SW 1271 (cell line): ENCODE measurements around the gene SLC15A3.
"Not testable (repeated sequence)": the region's sequence is repeated elsewhere in the genome, so short reads cannot be mapped to it uniquely, and the experiment has no call there.

Source experiments
- DNase-seq, 2 experiments: peaks; one replicate each; lab custom pipeline; 2025; lab: John Stamatoyannopoulos, UW

SLC15A3 gene

GRCh38 chr11:60974726-60975125, 22.8 kb upstream of the SLC15A3 start:
- DNase-seq: no peak

GRCh38 chr11:60974316-60974715, 22.3 kb upstream of the SLC15A3 start:
- DNase-seq: not testable (repeated sequence)

GRCh38 chr11:60973699-60974098, 21.7 kb upstream of the SLC15A3 start:
- DNase-seq: no peak

DNA sequence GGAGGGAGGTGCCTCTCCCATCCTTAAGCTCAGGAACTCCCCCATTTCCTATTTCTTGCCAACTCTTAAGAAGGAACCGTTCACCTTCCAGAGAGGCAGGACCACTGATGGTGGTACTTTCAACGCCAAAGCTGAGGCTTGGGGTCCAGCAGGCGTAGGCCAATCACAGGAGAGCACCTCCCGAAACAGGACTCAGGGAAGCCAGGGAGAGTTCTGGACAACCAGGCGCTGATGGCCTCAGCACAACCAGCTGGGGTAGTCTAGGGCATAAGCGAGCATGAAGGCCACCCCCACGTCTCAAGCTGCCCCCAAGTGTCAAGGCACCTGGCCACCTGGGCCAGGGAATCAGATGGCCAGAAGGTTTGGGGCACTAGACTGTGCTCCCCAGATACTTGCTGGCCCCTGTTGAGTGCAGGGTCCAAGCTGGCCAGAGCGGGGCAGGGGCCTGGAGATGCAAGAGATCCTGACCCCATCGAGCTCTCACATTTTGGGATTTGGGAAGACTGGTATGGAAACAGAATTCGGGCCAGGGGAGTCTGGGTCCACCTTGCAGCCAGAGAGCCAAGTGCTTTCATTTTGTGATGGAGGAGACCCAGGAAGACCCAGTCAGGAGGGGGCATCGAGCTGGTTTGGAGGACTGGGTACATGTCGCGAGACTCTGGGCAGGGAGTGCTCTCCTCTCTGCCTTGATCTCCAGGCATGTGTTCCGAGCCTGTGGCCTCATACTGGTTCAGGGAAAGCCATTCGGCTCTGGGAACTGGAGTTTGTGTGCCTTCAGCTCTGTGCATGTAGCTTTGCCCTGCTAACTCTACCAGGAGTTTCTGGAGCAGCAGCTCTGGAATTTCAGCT, 20.4 kb upstream of the SLC15A3 start:
- no peak for DNase-seq

DNA sequence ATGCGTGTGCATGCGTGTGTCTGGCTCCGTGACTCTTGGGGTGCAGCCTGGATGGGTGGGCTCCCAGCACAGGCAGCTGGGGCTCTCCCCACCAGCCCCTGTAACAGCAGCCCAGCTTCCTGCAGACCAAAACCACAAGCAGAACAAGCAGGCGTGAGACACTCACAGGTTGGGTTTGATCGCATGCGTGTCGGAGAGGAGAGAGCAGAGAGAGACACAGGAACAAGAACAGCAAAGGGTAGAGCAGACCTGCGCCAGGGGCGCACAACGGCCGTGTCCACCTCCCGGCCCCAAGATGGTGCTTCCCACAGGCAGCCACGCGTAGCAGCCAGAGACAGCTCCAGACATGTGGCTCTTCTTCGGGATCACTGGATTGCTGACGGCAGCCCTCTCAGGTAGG, 19.5 kb upstream of the SLC15A3 start, which contains the start of gene CD6:
Gene CD6, plus strand, starts transcription at position 161 of the 400 bp plus-strand sequence. Its CDS starts 186 bp downstream, at position 347.
- DNase-seq: no peak

DNA sequence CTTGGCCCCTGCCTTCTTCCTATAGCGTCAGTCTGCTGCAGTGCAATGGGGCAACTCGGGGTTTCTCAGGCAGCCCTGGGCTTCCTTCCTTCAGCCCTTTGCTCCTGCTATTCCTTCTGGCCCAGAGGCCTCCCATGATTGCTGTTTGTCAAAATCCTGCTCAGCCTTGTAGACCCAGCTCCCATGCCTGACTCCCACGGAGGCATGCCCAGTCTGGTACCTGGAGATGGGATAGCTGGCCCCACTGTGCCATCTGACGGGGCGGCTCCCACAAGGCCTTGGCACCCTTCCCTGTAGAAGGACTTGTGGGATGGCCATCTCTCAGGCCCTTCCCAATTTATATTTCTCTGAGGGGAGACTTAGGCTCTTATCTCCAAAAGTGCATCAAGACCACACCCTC, 18.9 kb upstream of the SLC15A3 start:
- no peak for DNase-seq

DNA sequence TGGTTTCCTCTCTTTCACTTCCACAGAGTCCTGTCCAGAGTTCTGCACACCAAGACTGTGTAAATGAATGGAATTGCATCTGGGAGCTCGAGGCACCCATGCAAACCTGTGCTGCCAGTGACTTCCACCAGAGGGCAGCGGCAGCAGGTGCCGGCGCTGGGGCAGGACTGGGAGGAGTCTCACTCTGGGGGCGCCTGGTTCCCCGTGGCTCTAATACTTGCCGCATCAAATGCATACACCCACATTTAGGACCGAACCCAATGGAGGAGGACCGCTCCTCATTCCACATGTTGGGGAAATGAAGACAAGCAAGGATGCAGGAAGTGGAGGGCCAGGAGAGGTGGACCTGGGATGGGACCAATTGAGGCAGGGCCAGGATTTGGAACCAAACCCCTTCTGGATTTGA, 18.4 kb upstream of the SLC15A3 start:
- DNase-seq: peak in 1 of 2 experiments; percentile 4

DNA sequence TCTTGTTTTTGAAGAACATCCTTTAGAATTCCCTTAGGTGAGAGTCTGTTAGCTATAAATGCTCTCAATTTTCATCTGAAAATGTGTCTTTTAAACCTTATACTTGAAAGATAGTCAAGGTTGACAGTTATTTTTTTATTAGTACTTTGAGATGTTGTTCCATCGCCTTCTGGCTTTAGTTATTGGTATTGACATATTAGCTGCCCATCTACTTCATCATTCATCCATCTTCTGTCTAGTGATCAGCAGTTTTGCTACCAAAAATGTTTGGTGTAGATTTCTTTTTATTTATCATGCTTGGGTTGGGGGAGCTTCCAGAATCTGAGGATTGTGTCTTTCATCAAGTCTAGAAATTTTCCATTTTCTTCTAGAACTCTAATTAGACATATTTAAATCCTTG, 16.2 kb upstream of the SLC15A3 start:
- no peak for DNase-seq

- DNase-seq: no peak
Observed at GRCh38 chr11:60966890-60967289, 14.9 kb upstream of the SLC15A3 start.

DNA sequence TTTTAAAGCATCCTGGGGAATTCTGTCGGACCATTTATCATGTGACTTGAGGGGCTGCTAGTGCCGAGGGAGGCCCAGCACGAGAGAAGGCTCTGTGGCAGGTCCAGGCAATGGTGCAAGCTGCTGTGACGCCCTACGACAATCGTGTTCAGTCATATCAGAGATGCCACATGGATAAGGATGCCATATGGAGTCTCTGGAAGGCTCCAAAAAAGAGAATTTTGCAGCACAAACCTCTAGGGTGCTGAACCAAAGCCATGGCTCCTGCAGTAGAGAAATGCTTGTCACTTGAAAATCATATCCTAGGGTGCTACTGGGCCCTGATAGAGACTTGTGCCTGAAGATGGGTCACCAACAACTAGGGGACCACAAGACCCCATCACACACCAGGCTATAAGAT, 12.8 kb upstream of the SLC15A3 start:
- no peak for DNase-seq

GRCh38 chr11:60960405-60960804, 8.4 kb upstream of the SLC15A3 start:
- no peak for DNase-seq

DNA sequence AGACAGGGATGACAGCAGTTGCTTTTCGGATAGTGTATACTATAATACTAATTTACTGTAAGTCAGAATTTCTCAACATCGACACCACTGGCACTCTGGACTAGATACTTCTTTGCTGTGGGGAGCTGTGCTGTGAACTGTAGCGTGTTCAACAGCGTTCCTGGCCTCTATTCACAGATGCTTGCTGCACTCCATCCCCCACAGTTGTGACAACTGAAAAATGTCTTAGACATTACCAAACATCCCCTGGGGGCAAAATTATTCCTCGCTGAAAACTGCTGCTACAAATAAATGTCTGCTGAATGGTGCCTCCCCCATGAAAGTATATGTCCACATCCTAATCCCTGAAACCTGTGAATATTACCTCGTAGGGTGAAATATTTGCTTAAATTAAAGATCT, 7.5 kb upstream of the SLC15A3 start:
- no peak for DNase-seq

GRCh38 chr11:60957188-60957587, 5.2 kb upstream of the SLC15A3 start:
- DNase-seq: no peak

- no peak for DNase-seq
Observed at GRCh38 chr11:60955571-60955970, 3.6 kb upstream of the SLC15A3 start.

DNA sequence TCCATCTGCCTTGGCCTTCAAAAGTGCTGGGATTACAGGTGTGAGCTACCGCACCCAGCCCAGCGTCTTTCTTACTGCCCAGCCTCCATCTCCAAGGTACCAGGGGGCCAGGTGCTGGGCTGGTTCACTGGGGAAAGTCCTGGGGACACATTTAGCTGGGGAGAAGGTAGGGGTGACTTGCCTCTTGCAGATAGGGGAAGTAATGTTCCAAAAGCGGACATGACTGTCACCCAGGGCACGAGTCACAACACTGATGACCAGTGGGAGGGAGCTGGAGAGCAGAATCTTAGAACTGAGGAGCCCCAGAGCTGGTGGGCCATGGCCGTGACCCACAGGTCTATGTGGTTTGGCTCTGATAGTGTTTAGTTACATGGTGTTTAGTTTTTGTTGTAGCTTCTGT, 2.4 kb upstream of the SLC15A3 start:
- no peak for DNase-seq

DNA sequence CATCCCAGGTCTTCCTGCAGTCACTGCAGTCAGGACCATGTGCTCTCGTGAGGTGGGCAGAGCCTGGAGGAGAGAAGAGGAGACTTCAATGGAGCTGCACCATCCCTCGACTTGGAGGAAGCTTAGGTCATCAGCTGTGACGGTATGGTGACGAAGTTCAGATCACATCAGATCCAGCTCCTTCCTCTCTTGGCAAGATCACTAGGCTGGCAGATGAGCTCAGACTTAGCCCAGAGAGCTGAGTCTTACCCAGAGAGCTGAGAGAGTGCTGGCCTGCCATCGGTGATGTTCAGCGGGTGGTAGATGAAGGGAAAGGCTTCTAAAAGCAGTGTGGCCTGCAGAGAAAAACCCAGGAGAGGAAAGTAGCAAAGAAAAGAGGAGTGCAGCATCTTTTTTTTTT, 1.8 kb upstream of the SLC15A3 start:
- DNase-seq: no peak

- no peak for DNase-seq
Observed at GRCh38 chr11:60952742-60953170, 780 bp upstream of the SLC15A3 start.

DNA sequence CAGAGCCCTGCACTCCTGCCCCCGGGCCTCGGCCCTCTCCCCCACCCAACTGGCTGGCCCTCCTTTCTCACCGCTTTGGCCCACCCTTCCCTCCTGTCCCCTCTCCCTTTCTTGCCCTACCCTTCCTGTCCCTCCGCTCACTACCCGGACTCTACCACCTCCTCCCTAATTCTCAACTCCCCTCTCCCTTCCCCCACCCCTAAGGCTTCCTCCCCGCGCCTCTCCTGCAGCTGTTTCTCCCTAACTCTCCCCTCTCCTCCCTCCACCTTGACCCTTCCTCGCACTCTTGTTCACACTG, 421 bp downstream of the SLC15A3 start:
- DNase-seq: no peak

DNA sequence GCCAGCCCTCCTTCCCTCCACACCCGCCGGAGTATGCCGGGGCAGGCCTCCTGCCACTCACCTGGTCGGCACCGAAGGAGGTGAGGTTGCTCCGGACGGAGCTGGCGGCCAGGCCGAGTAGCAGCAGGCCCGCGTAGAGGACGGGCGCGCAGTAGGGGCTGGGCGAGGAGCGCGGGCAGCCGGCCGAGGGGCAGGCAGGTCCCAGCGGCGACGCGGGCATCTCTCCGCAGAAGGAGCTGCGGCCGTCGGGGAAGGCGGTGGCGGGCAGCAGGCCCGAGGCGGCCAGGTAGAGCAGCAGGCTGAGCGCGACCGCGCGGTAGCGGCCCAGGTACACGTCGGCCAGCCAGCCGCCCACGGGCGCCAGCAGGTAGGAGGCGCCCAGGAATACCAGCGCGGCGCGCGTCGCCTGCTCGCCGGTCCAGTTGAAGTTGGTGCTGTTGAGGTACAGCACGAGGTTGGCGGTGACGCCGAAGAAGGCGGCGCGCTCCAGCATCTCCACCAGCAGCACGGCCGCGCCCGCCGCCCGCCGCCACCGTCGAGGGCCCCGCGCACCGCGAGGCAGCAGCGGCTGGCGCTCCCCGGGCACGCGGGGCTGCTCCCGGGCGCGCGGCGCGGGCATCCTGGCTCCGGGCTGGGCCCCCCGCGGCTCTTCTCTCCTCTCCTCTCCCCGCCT, 907 bp downstream of the SLC15A3 start:
- no peak for DNase-seq

DNA sequence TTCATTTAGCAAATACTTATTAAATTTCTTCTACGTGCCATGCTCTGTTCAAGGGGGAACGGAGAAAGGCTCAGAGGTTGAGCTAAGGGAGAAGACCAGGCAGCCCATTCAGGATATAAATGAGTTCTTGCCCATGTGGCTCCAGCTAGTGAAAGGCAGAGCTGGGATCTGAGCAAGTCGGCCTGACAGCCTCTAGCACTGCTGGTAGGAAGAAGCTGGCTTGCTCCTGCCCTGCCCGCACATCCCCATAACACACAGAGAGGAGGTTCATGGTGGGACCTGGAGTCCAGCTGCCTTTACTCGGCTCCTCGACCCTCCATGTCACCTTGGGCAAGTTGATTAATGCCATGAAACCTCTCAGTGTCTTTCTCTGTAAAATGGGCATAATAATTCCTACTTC, 2.0 kb downstream of the SLC15A3 start:
- no peak for DNase-seq

DNA sequence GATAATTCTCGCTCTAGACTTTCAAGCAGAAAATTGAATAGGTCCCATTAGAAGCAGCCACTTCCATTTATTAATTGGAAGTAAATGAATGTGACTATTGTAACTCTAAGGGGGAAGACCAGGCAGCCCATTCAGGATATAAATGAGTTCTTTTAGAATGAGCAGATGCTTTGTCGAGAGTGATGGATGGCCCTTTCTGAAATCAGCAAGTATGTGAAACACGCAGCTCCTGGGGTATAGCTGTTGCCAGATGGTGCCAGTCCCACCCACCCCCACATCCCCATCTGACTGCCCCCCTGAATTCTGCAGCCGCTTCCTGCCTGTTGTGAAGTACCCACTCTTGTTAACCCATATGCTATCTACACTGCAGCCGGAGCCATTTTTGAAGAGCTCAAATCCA, 3.7 kb downstream of the SLC15A3 start:
- no peak for DNase-seq

- DNase-seq: no peak
Observed at GRCh38 chr11:60947700-60948099, 4.3 kb downstream of the SLC15A3 start.

GRCh38 chr11:60946601-60947264, 5.2 kb downstream of the SLC15A3 start:
- DNase-seq: no peak
